ENCODE results near the gene RBM20. TPM values are rescaled to one million over a fixed set of nuclear protein-coding genes. Genes with fewer than 3 reads are reported as not detected.

RBM20 gene
- total RNA-seq, 4 donors from 2014 or later, result 0.24 to 3.5 (median 1.8) TPM

DNA sequence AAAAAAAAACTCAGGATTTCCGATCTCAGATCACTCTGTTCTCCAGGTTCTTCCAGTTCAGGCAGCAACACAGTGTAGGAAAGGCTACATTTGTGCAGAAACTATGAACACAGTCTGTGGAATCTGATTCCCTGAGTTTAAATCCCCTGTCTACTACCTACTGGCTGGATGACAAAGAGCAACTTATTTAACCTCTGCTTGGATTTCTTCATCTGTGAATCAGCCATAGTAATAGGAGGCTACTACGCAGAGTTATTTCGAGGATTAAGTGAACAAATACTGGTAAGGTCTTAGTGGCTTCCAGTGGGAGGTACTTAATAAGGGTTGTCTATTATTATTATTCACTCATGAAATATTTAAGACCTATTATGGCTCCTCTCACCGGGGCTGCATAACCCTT, 183.3 kb downstream of the RBM20 start:
- TF ChIP-seq, protein P1, sequence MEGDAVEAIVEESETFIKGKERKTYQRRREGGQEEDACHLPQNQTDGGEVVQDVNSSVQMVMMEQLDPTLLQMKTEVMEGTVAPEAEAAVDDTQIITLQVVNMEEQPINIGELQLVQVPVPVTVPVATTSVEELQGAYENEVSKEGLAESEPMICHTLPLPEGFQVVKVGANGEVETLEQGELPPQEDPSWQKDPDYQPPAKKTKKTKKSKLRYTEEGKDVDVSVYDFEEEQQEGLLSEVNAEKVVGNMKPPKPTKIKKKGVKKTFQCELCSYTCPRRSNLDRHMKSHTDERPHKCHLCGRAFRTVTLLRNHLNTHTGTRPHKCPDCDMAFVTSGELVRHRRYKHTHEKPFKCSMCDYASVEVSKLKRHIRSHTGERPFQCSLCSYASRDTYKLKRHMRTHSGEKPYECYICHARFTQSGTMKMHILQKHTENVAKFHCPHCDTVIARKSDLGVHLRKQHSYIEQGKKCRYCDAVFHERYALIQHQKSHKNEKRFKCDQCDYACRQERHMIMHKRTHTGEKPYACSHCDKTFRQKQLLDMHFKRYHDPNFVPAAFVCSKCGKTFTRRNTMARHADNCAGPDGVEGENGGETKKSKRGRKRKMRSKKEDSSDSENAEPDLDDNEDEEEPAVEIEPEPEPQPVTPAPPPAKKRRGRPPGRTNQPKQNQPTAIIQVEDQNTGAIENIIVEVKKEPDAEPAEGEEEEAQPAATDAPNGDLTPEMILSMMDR (IDR thresholded peaks at IDR 0.05), result no peak
- DNase-seq (ENCODE audit: low spot score), result no peak
- ATAC-seq (ENCODE audit: low FRiP score), result no peak

DNA sequence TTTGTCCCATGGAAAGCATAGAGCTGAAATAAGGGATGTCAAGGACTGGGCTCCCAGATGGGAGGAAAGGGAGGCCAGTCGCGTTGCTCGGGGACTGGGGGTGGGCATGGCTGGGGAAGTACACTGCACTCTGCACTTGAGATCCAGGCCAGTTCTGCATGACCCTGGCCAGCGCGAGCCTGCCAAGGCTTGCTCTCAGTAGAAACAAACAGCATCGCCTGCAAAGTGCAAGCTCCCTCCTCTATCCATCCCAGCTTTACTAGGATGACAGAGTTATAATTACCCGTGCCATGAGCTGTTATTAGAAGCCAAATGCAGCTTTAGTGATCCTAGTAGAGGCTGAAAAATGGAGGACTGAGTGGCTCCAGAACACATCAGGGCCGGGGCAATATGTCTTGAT, 183.7 kb downstream of the RBM20 start:
- no peak for DNase-seq (ENCODE audit: low spot score)
- ATAC-seq (ENCODE audit: low FRiP score), result no peak
- TF ChIP-seq, protein P1 (IDR thresholded peaks at IDR 0.05), result no peak

DNA sequence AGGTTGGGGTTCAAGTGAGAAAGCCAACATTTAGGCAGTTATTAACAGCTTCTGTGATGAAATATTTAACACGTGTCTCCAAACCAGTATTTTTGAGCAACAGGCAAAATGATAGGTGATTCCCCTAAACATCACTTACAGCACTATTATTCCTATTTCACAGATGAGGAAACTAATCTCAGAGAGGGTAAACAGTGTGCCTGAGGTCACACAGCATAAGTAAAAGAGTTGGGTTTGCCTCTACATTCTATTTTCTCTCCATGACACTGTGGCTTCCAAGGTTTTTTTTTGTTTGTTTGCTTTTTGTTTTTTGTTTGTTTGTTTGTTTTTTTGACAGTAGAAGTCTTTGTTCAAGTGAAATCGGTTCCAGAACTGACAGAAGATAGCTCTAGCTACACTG, 184.4 kb downstream of the RBM20 start:
- no peak for DNase-seq (ENCODE audit: low spot score)
- no peak for ATAC-seq (ENCODE audit: low FRiP score)
- TF ChIP-seq, protein P1 (IDR thresholded peaks at IDR 0.05), result no peak

DNA sequence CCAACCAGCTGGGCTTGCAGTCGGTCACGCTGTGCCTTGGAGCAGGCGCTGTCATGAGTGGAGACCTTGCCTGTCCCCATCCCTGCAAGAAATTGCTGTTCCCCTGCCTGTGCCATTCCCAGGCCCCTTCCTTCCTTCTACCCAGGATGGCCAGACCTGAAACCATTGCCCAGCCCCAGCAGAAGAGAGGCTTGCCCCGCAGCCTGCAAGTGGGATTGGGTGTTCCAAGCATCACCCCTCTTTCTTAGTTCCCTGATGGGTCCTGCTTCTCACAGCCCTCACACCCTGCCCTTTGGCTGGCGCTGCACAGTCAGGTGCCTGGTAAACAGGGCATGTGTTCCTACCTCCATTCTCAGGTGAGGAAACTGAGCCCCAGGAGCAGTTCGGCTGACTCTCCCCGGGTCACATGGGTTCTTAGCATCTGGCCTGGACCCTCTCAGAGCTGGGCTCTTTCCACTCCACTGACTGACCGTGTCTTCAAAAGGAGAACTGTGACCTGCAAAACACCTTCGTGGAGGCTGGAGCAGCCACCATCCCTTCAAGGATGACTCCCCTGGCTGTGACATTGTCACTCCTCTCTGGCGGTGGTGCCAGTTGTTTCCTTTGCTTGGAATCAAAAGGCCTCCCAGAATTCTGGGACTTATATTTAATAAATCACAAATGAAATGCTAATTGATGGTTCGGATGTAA, 185.7 kb downstream of the RBM20 start:
- DNase-seq (ENCODE audit: low spot score) (no peak), ATAC-seq (ENCODE audit: low FRiP score) (no peak)
- TF ChIP-seq, protein P1 (IDR thresholded peaks at IDR 0.05), result no peak

DNA sequence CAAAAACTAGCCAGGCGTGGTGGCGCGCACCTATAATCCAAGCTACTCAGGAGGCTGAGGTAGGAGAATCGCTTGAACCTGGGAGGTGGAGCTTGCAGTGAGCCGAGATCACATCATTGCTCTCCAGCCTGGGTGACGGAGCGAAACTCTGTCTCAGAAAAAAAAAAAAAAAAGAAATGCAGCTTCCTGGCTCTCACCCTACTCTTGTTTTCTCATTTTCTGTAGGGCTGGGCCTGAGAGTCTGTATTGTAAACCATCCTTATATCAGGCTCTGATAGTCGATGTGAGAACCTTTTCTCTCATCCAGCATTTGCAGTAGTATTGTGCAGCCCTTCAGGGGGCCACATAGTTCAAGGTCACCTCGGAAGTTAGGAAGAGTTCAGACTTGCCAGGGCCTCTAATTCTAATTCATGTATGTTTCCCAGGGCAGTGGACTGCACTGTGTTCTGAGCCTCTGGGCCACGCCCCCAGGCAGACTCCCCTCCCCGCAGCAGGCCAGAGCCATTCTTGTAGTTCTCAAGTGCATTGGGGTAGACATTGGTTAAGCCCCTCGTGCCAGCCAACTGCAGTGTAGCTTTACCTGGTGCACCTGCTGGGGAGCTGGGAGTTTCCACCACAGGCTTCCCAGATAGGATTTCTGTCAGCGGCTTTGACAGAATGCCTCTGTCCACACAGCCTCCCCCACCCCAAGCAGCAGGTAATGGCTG, 189.3 kb downstream of the RBM20 start:
- TF ChIP-seq, protein P1 (IDR thresholded peaks at IDR 0.05), result no peak
- DNase-seq (ENCODE audit: low spot score), result no peak
- ATAC-seq (ENCODE audit: low FRiP score), result no peak

DNA sequence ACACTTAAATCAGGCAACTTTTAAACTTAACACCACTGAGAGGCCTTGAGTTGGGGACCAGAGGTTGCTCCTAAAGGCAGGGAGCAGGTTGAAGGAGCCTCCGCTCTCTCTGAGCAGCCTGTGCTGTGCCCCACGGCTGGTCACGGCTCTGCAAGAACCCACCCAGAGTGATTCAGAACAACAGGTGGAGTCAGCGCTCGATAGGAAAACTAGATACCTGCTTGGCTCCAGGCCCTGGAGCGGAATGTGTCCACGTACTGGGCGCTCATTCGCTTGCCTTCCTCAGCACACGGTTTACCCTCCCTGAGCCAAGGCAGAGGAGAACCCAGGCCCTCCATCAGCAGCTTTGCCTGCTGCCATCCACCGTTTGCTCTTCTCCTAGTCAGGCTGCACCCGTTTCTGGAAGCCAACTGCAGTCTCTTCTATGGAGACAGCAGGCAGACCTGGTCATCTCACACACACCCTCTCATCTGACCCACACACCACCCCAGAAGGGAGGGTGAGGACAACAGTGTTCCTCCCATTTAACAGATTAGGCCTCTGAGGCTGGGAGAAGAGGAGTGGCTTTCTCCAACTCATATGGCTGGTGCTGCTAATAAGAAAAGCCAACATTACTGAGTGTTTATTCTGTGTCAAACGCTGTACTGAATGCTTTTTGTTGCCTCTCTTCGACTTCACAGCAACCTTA, 189.9 kb downstream of the RBM20 start:
- DNase-seq (ENCODE audit: low spot score) (no peak), ATAC-seq (ENCODE audit: low FRiP score) (no peak)
- TF ChIP-seq, protein P1 (IDR thresholded peaks at IDR 0.05), result no peak
